Ascending aorta (tissue), 2 donors: ENCODE results near the gene KBTBD4. TPM values are rescaled to one million over a fixed set of nuclear protein-coding genes. Genes with fewer than 3 reads are reported as not detected.

ENCODE experiments used
- DNase-seq, 2 donors: peaks; one replicate each; pipeline ENCODE4 v3.0.0-alpha.2; 2019; ENCODE audit warnings: low spot score in 2 of 2
- H3K27ac ChIP-seq, 2 donors: fragments of 200-600 bp; sonication (generic); one replicate each; pipeline ENCODE4 v1.5.1; 2016 to 2017; ENCODE audit warnings: mild to moderate bottlenecking in 1 of 2
- H3K27me3 ChIP-seq: fragments of 200-600 bp; sonication (generic); one replicate; pipeline ENCODE4 v1.5.1; 2017
- H3K36me3 ChIP-seq, 2 donors: fragments of 200-600 bp; sonication (generic); one replicate each; pipeline ENCODE4 v1.5.1; 2016
- H3K4me1 ChIP-seq, 2 donors: fragments of 200-600 bp; sonication (generic); one replicate each; pipeline ENCODE4 v1.5.1; 2016 to 2017; ENCODE audit warnings: mild to moderate bottlenecking in 1 of 2
- H3K4me3 ChIP-seq, 2 donors: fragments of 200-600 bp; sonication (generic); one replicate each; pipeline ENCODE4 v1.5.1; 2016 to 2017; ENCODE audit warnings: mild to moderate bottlenecking in 1 of 2
- H3K9me3 ChIP-seq, 2 donors: fragments of 200-600 bp; sonication (generic); one replicate each; pipeline ENCODE4 v1.5.1; 2016
- CTCF ChIP-seq, 3 experiments: fragments of 200-600 bp in 2 of 3; fragments of 450-650 bp in 1 of 3; sonication (generic) in 2 of 3; IDR thresholded peaks; one replicate each; pipeline ENCODE4 v1.5.1; 2016 to 2019; ENCODE audit warnings: antibody characterized with exemption in 3 of 3, mild to moderate bottlenecking in 1 of 3, moderate library complexity in 1 of 3
- intact Hi-C: fragments of 100-400 bp; cut with DNase I; formaldehyde crosslinking; loops from one replicate; pipeline ENCODE4 v1.15.1; 2023
- total RNA-seq: library from RNA; depleted of rRNA; stranded (reverse); fragments of >200 nt; gene quantifications from one replicate; pipeline ENCODE4 v1.1.0, GENCODE V29; 2016

The KBTBD4 gene
- total RNA-seq, 1 donor from 2014 or later: 14.8 TPM

GRCh38 chr11:47606731-47607130 is 28.0 kb upstream of the KBTBD4 start:
- intact Hi-C loops: no loop called here
- no peaks in the 10 kb centered on the region for H3K4me1 ChIP-seq
- H3K27me3 ChIP-seq: no peaks in the 10 kb centered on the region
- no peak for DNase-seq
- no peak overlapping the region for H3K27ac ChIP-seq
- peaks cover 4 to 5% of the 10 kb centered on the region in 2 donors for H3K36me3 ChIP-seq
- H3K9me3 ChIP-seq: no peaks in the 10 kb centered on the region
- no peak overlapping the region for H3K4me3 ChIP-seq
- no peak for TF ChIP-seq CTCF (IDR thresholded peaks at IDR 0.05)

GRCh38 chr11:47605921-47606320 is 27.2 kb upstream of the KBTBD4 start:
- Histone ChIP-seq H3K4me1 (no peaks in the 10 kb centered on the region), H3K4me3 (no peak overlapping the region), H3K27me3 (no peaks in the 10 kb centered on the region), H3K9me3 (no peaks in the 10 kb centered on the region), H3K36me3 (peaks cover 0 to 5% of the 10 kb centered on the region in 2 donors), H3K27ac (no peak overlapping the region)
- DNase-seq: no peak
- no peak for TF ChIP-seq CTCF (IDR thresholded peaks at IDR 0.05)
- intact Hi-C loops: no loop called here

- no peak for TF ChIP-seq CTCF (IDR thresholded peaks at IDR 0.05)
- H3K4me1 ChIP-seq: no peaks in the 10 kb centered on the region
- no peaks in the 10 kb centered on the region for H3K36me3 ChIP-seq
- no peak overlapping the region for H3K4me3 ChIP-seq
- no peak overlapping the region for H3K27ac ChIP-seq
- DNase-seq: no peak
- no peaks in the 10 kb centered on the region for H3K27me3 ChIP-seq
- intact Hi-C loops: no loop called here
- no peaks in the 10 kb centered on the region for H3K9me3 ChIP-seq
Measured at GRCh38 chr11:47603295-47603694, 24.5 kb upstream of the KBTBD4 start.

- DNase-seq: no peak
- H3K27me3 ChIP-seq: no peaks in the 10 kb centered on the region
- no peaks in the 10 kb centered on the region for H3K9me3 ChIP-seq
- H3K4me3 ChIP-seq: no peak overlapping the region
- no peak overlapping the region for H3K27ac ChIP-seq
- no peaks in the 10 kb centered on the region for H3K36me3 ChIP-seq
- TF ChIP-seq CTCF (IDR thresholded peaks at IDR 0.05): no peak
- intact Hi-C loops: no loop called here
- no peaks in the 10 kb centered on the region for H3K4me1 ChIP-seq
Measured at GRCh38 chr11:47599902-47600301, 21.1 kb upstream of the KBTBD4 start.

- H3K36me3 ChIP-seq: no peaks in the 10 kb centered on the region
- no peaks in the 10 kb centered on the region for H3K27me3 ChIP-seq
- no peak for DNase-seq
- no peaks in the 10 kb centered on the region for H3K9me3 ChIP-seq
- TF ChIP-seq CTCF (IDR thresholded peaks at IDR 0.05): no peak
- H3K4me1 ChIP-seq: no peaks in the 10 kb centered on the region
- H3K27ac ChIP-seq: no peak overlapping the region
- no peak overlapping the region for H3K4me3 ChIP-seq
- intact Hi-C loops: no loop called here
Measured at GRCh38 chr11:47595967-47596366, 17.2 kb upstream of the KBTBD4 start.

- intact Hi-C loops: no loop called here
- Histone ChIP-seq H3K4me1 (no peaks in the 10 kb centered on the region), H3K27ac (no peak overlapping the region), H3K27me3 (no peaks in the 10 kb centered on the region), H3K9me3 (no peaks in the 10 kb centered on the region), H3K36me3 (no peaks in the 10 kb centered on the region), H3K4me3 (no peak overlapping the region)
- TF ChIP-seq CTCF (IDR thresholded peaks at IDR 0.05): no peak
- no peak for DNase-seq
Measured at GRCh38 chr11:47595029-47595428, 16.3 kb upstream of the KBTBD4 start.
